ENCODE measurements around the gene CLP1. TPM values are rescaled to one million over a fixed set of nuclear protein-coding genes. Genes with fewer than 3 reads are reported as not detected.

The CLP1 gene
- total and polyA plus RNA-seq, 10 of the 15 experiments (the other 5 are each of a cell fraction or from before 2014, with no cell fraction given), result 19.9 to 45.7 (median 27.8) TPM

DNA sequence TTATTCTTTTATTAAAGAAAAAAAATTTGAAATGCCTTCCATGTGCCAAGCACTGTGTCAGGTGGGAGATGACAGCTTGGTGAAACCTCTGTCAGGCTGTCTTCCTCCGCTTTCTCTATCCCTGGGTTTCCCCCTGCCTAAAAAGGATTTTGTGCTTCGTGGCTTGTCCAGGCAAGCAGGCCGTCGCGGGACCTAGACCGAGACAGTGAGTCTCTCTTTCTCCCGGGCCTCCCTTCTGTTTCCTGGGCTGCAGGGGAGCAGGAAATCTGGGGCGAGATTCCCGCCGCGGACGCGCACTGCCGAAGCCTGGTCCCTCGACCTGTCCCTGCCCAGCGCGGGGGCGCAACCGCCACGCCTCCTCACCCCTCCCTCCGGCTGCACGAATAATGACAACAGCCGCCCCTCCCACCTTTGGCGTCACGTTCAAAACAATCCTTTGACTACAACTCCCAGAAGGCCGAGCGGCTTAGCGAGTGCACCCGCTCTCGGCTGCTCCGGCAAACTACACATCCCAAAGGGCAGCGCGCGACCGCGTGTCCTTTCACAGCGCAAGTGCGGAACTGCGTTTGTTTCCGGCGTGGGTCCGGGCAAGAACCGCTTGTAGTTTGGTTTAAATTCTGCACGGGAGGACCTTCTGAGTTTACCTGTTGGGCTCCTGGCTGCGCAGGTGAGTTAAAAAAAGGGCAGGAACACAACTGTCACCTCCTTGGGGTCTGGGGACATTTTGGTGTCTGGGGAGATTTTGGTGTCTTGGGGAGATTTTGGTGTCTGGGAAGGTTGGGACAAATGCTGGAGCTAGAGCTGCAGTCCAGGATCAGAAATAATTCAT lies at the start of gene CLP1 (continued):
- TF ChIP-seq, protein P1, sequence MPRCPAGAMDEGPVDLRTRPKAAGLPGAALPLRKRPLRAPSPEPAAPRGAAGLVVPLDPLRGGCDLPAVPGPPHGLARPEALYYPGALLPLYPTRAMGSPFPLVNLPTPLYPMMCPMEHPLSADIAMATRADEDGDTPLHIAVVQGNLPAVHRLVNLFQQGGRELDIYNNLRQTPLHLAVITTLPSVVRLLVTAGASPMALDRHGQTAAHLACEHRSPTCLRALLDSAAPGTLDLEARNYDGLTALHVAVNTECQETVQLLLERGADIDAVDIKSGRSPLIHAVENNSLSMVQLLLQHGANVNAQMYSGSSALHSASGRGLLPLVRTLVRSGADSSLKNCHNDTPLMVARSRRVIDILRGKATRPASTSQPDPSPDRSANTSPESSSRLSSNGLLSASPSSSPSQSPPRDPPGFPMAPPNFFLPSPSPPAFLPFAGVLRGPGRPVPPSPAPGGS (IDR thresholded peaks at IDR 0.05; ENCODE audit: borderline replicate concordance, insufficient read depth, low read depth, low read length, poor library complexity, severe bottlenecking), result no peak
- TF ChIP-seq, protein P2, sequence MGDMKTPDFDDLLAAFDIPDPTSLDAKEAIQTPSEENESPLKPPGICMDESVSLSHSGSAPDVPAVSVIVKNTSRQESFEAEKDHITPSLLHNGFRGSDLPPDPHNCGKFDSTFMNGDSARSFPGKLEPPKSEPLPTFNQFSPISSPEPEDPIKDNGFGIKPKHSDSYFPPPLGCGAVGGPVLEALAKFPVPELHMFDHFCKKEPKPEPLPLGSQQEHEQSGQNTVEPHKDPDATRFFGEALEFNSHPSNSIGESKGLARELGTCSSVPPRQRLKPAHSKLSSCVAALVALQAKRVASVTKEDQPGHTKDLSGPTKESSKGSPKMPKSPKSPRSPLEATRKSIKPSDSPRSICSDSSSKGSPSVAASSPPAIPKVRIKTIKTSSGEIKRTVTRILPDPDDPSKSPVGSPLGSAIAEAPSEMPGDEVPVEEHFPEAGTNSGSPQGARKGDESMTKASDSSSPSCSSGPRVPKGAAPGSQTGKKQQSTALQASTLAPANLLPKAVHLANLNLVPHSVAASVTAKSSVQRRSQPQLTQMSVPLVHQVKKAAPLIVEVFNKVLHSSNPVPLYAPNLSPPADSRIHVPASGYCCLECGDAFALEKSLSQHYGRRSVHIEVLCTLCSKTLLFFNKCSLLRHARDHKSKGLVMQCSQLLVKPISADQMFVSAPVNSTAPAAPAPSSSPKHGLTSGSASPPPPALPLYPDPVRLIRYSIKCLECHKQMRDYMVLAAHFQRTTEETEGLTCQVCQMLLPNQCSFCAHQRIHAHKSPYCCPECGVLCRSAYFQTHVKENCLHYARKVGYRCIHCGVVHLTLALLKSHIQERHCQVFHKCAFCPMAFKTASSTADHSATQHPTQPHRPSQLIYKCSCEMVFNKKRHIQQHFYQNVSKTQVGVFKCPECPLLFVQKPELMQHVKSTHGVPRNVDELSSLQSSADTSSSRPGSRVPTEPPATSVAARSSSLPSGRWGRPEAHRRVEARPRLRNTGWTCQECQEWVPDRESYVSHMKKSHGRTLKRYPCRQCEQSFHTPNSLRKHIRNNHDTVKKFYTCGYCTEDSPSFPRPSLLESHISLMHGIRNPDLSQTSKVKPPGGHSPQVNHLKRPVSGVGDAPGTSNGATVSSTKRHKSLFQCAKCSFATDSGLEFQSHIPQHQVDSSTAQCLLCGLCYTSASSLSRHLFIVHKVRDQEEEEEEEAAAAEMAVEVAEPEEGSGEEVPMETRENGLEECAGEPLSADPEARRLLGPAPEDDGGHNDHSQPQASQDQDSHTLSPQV (IDR thresholded peaks at IDR 0.05), result no peak
- TF ChIP-seq HDGF (IDR thresholded peaks at IDR 0.05) (peak; percentile 85), CHD2 (IDR thresholded peaks at IDR 0.05; ENCODE audit: borderline replicate concordance, low read depth, low read length) (peak; percentile 97), NFIC (IDR thresholded peaks at IDR 0.05; ENCODE audit: low read depth, low read length) (no peak), HCFC1 (IDR thresholded peaks at IDR 0.05; ENCODE audit: low read length) (peak; percentile 99), SPI1 (IDR thresholded peaks at IDR 0.05; ENCODE audit: borderline replicate concordance, insufficient read depth, low read depth, low read length) (peak; percentile 56; the same call in 1 of the 2 replicates), RBBP5 (conservative IDR thresholded peaks at IDR 0.05) (no peak), RUNX3 (IDR thresholded peaks at IDR 0.05; ENCODE audit: low read length) (peak; percentile 67; the same call in 1 of the 2 replicates), SREBF1 (IDR thresholded peaks at IDR 0.05; ENCODE audit: low read length) (peak; percentile 85), NR2F1 (conservative IDR thresholded peaks at IDR 0.05) (0 out of 2 replicates have a peak, but pooled peaks have one; percentile 23), JUND (IDR thresholded peaks at IDR 0.05; ENCODE audit: low read depth, low read length) (no peak), YY1 (IDR thresholded peaks at IDR 0.05; ENCODE audit: low read depth, low read length) (peak; percentile 61), RFX5 (IDR thresholded peaks at IDR 0.05; ENCODE audit: low read depth, low read length) (no peak), ZZZ3 (IDR thresholded peaks at IDR 0.05; ENCODE audit: control insufficient read depth, insufficient read length, low read depth) (no peak), SIN3A (IDR thresholded peaks at IDR 0.05; ENCODE audit: low read depth, low read length) (peak; percentile 94)
- TF ChIP-seq, protein P3, sequence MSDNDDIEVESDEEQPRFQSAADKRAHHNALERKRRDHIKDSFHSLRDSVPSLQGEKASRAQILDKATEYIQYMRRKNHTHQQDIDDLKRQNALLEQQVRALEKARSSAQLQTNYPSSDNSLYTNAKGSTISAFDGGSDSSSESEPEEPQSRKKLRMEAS (IDR thresholded peaks at IDR 0.05; ENCODE audit: low read depth, low read length), result peak; percentile 83
- TF ChIP-seq, protein P4, sequence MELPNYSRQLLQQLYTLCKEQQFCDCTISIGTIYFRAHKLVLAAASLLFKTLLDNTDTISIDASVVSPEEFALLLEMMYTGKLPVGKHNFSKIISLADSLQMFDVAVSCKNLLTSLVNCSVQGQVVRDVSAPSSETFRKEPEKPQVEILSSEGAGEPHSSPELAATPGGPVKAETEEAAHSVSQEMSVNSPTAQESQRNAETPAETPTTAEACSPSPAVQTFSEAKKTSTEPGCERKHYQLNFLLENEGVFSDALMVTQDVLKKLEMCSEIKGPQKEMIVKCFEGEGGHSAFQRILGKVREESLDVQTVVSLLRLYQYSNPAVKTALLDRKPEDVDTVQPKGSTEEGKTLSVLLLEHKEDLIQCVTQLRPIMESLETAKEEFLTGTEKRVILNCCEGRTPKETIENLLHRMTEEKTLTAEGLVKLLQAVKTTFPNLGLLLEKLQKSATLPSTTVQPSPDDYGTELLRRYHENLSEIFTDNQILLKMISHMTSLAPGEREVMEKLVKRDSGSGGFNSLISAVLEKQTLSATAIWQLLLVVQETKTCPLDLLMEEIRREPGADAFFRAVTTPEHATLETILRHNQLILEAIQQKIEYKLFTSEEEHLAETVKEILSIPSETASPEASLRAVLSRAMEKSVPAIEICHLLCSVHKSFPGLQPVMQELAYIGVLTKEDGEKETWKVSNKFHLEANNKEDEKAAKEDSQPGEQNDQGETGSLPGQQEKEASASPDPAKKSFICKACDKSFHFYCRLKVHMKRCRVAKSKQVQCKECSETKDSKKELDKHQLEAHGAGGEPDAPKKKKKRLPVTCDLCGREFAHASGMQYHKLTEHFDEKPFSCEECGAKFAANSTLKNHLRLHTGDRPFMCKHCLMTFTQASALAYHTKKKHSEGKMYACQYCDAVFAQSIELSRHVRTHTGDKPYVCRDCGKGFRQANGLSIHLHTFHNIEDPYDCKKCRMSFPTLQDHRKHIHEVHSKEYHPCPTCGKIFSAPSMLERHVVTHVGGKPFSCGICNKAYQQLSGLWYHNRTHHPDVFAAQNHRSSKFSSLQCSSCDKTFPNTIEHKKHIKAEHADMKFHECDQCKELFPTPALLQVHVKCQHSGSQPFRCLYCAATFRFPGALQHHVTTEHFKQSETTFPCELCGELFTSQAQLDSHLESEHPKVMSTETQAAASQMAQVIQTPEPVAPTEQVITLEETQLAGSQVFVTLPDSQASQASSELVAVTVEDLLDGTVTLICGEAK (IDR thresholded peaks at IDR 0.05; ENCODE audit: borderline replicate concordance), result peak; percentile 89
- TF ChIP-seq, protein P5, sequence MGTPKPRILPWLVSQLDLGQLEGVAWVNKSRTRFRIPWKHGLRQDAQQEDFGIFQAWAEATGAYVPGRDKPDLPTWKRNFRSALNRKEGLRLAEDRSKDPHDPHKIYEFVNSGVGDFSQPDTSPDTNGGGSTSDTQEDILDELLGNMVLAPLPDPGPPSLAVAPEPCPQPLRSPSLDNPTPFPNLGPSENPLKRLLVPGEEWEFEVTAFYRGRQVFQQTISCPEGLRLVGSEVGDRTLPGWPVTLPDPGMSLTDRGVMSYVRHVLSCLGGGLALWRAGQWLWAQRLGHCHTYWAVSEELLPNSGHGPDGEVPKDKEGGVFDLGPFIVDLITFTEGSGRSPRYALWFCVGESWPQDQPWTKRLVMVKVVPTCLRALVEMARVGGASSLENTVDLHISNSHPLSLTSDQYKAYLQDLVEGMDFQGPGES (IDR thresholded peaks at IDR 0.05), result 0 out of 2 replicates have a peak, but pooled peaks have one; percentile 24
